ENCODE results near the gene PYCR2. TPM values are rescaled to one million over a fixed set of nuclear protein-coding genes. Genes with fewer than 3 reads are reported as not detected.

PYCR2 gene
- total RNA-seq, 4 donors from 2014 or later: 28.8 to 53.8 (median 43.3) TPM

DNA sequence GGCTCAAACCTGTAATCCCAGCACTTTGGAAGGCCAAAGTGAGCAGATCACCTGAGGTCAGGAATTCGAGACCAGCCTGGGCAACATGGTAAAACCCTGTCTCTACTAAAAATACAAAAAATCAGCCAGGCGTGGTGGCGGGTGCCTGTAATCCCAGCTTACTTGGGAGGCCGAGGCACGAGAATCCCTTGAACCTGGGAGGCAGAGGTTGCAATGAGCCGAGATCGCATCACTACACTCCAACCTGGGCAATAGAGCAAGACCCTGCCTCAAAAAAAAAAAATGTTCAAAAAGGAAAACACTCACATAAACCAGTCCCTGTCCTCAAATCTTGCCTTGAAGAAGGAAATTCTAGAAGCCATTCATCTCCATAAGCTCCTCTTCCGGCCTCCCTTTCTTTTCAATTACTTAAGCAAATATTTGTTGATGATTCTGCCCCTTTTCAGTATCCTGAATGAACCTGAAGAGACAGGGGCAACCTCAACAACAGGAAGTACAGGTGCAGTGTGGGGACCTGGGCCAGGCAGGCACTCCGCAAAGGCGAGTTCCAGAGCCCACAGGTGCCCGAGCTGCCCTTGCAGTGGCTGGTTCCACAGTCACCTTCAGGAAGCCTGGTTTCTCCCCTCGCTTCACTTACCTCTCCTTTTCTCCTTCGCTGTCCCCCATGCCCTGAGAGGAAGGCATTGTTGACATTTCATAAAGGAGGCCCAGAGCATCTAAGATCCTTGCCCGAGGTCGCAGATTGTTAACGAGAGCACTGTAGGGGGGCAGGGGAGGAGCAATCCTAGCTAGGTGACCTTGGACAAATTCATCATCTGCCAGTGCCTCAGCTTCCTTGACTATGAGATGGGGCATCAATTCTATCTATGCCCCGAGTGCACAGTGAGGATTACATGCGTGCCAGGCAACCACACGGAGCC is 26.2 kb downstream of the PYCR2 start:
- TF ChIP-seq POLR2AphosphoS5 (IDR thresholded peaks at IDR 0.05): no peak
- no peak for TF ChIP-seq EP300 (IDR thresholded peaks at IDR 0.05)
- TF ChIP-seq, protein P1, sequence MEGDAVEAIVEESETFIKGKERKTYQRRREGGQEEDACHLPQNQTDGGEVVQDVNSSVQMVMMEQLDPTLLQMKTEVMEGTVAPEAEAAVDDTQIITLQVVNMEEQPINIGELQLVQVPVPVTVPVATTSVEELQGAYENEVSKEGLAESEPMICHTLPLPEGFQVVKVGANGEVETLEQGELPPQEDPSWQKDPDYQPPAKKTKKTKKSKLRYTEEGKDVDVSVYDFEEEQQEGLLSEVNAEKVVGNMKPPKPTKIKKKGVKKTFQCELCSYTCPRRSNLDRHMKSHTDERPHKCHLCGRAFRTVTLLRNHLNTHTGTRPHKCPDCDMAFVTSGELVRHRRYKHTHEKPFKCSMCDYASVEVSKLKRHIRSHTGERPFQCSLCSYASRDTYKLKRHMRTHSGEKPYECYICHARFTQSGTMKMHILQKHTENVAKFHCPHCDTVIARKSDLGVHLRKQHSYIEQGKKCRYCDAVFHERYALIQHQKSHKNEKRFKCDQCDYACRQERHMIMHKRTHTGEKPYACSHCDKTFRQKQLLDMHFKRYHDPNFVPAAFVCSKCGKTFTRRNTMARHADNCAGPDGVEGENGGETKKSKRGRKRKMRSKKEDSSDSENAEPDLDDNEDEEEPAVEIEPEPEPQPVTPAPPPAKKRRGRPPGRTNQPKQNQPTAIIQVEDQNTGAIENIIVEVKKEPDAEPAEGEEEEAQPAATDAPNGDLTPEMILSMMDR (IDR thresholded peaks at IDR 0.05): no peak
- no peak for TF ChIP-seq POLR2A (IDR thresholded peaks at IDR 0.05)
- Histone ChIP-seq H3K27me3 (no peaks in the 10 kb centered on the region), H3K27ac (no peak overlapping the region), H3K4me3 (no peak overlapping the region), H3K36me3 (no peaks in the 10 kb centered on the region), H3K9me3 (no peaks in the 10 kb centered on the region), H3K4me1 (peaks cover 10% of the 10 kb centered on the region)
- WGBS: 92% methylated on average over 19 of the region's 19 CpGs
- no peak for DNase-seq (ENCODE audit: low spot score in 2 of 2)

DNA sequence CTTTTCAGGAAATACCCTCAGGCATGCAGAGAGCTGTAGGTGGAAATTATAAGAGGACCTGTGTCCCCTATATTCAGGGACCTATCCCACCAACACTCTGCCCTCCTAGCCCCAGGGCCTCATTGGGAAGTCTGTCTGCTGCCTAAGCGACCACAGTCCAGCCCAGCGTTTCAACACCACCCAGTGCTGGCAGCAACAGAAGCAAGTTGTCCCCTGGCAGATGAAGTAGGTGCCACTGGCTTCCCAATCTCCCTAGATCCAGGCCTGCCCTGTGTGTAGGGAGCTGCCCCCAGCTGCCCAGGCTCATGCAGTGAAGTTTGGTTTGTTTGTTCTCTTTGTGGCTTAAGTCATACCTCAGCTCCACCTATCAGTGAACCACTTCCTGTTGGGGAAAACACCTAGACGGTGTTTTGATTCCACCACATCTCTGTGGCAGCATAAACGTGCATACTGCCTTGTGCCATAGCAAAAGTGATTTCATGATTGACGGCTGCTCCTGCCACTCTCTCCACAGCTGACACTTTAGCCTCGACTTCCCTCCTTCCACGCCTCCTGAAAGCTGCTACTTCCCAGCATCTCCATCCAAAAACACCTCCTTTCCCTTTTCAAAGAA is 27.0 kb downstream of the PYCR2 start:
- no peak overlapping the region for H3K4me3 ChIP-seq
- H3K27ac ChIP-seq: no peak overlapping the region
- H3K4me1 ChIP-seq: peaks cover 10% of the 10 kb centered on the region
- no peaks in the 10 kb centered on the region for H3K9me3 ChIP-seq
- H3K36me3 ChIP-seq: no peaks in the 10 kb centered on the region
- no peaks in the 10 kb centered on the region for H3K27me3 ChIP-seq
- DNase-seq (ENCODE audit: low spot score in 2 of 2): no peak
- 50% methylated on average over 7 of the region's 7 CpGs for WGBS
- TF ChIP-seq POLR2A (IDR thresholded peaks at IDR 0.05): no peak
- TF ChIP-seq, protein P1 (IDR thresholded peaks at IDR 0.05): no peak
- no peak for TF ChIP-seq EP300 (IDR thresholded peaks at IDR 0.05)
- no peak for TF ChIP-seq POLR2AphosphoS5 (IDR thresholded peaks at IDR 0.05)

DNA sequence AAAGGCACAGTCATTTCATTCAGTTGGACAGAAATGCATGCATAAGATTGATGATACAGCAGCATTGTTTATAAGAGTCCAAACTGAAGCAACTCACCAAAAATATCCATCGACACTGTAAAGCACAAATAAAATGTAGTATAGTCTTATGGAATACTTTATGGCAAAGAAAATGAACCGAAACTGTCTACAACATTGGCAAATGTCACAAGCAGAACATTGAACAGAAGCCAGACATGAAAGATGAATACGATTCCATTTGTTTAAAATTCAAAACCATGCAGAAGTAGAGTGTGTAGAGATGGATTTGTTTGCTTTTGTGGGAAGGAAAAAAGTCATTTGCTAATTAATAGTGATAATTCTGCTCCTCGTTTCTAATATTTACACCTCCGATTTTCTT is 27.6 kb downstream of the PYCR2 start:
- Histone ChIP-seq H3K36me3 (no peaks in the 10 kb centered on the region), H3K4me3 (no peak overlapping the region), H3K9me3 (no peaks in the 10 kb centered on the region), H3K27ac (no peak overlapping the region), H3K27me3 (no peaks in the 10 kb centered on the region), H3K4me1 (peaks cover 10% of the 10 kb centered on the region)
- TF ChIP-seq POLR2A (IDR thresholded peaks at IDR 0.05) (no peak), POLR2AphosphoS5 (IDR thresholded peaks at IDR 0.05) (no peak), EP300 (IDR thresholded peaks at IDR 0.05) (no peak)
- TF ChIP-seq, protein P1 (IDR thresholded peaks at IDR 0.05): no peak
- no peak for DNase-seq (ENCODE audit: low spot score in 2 of 2)
- 71% methylated on average over 5 of the region's 5 CpGs for WGBS

DNA sequence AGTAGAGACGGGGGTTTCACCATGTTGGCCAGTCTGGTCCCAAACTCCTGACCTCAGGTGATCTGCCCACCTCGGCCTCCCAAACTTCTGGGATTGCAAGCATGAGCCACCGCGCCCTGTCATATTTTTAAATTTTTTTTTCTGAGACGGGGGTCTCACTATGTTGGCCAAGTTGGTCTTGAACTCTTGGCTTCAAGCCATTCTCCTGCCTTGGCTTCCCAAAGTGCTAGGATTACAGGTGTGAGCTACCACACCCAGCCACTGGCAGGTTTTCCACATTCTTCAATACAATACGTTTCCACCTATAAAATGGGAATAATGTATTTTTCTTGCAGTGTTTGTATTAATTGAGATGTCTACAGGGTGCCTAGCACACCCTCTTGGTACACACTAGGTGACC is 31.7 kb downstream of the PYCR2 start:
- Histone ChIP-seq H3K4me1 (peaks cover 7% of the 10 kb centered on the region), H3K27ac (no peak overlapping the region), H3K36me3 (no peaks in the 10 kb centered on the region), H3K9me3 (no peaks in the 10 kb centered on the region), H3K4me3 (no peak overlapping the region), H3K27me3 (no peaks in the 10 kb centered on the region)
- 82% methylated on average over 6 of the region's 6 CpGs for WGBS
- no peak for DNase-seq (ENCODE audit: low spot score in 2 of 2)
- TF ChIP-seq POLR2AphosphoS5 (IDR thresholded peaks at IDR 0.05) (no peak), POLR2A (IDR thresholded peaks at IDR 0.05) (no peak)
- TF ChIP-seq, protein P1 (IDR thresholded peaks at IDR 0.05): no peak

Measured in suprapubic skin (tissue), 4 donors.